Endothelial cell of umbilical vein (primary cell): ENCODE results near the gene BIN1. TPM values are rescaled to one million over a fixed set of nuclear protein-coding genes. Genes with fewer than 3 reads are reported as not detected.

Experiments used
- BruUV-seq: library from RNA; stranded (reverse); fragments of 400-500 nt; replicated peaks from 2 replicates; lab custom pipeline; 2021; lab: Mats Ljungman, UMichigan
- CTCF ChIA-PET: fragments of 300-600, 350-600 bp; sonication (Branson Sonifier 250); formaldehyde crosslinking; loops from one replicate; lab custom pipeline; 2021; ENCODE audit warnings: antibody characterized with exemption, inconsistent platforms; lab: Charles Lee
- POLR2A ChIA-PET: fragments of 300-600, 350-600 bp; sonication (Branson Sonifier 250); formaldehyde crosslinking; loops from one replicate; lab custom pipeline; 2021; ENCODE audit warnings: antibody characterized with exemption, inconsistent platforms; lab: Charles Lee
- DNase-seq: peaks from one replicate; pipeline ENCODE4 v3.0.0-alpha.2; 2011; ENCODE audit warnings: low read depth, low spot score
- FAIRE-seq: peaks from 2 replicates; lab custom pipeline; 2011; peaks lifted over from hg19 to GRCh38; lab: Jason Lieb, UNC
- H2AFZ ChIP-seq: 2 replicates; pipeline ENCODE4 v1.6.0; 2012; ENCODE audit warnings: low read depth, low read length, control low read depth, inconsistent platforms
- H3K27ac ChIP-seq: 2 replicates; pipeline ENCODE4 v1.5.1; 2011; ENCODE audit warnings: low read depth, mild to moderate bottlenecking, control low read depth, low read length, moderate library complexity; ENCODE audit not compliant: insufficient read depth
- H3K27me3 ChIP-seq, 2 experiments: 2 replicates each; pipeline versions ENCODE4 v1.6.0 to v1.6.1; 2011; ENCODE audit warnings: low read length in 2 of 2, mixed read lengths in 1 of 2; ENCODE audit not compliant: control insufficient read depth in 2 of 2, insufficient read depth in 2 of 2
- H3K36me3 ChIP-seq, 2 experiments: 2 replicates in 1 of 2; 3 replicates in 1 of 2; pipeline ENCODE4 v1.5.1; 2011; ENCODE audit warnings: low read length in 2 of 2, mild to moderate bottlenecking in 1 of 2, moderate library complexity in 1 of 2; ENCODE audit not compliant: control insufficient read depth in 2 of 2, insufficient read depth in 2 of 2; ENCODE audit errors: extremely low read depth in 1 of 2
- H3K4me1 ChIP-seq: 3 replicates; pipeline ENCODE4 v1.5.1; 2011; ENCODE audit warnings: mild to moderate bottlenecking, low read length; ENCODE audit not compliant: control insufficient read depth, insufficient read depth; ENCODE audit errors: extremely low read depth
- H3K4me2 ChIP-seq: 2 replicates; pipeline ENCODE4 v1.6.1; 2011; ENCODE audit warnings: low read length, control low read depth, mixed read lengths; ENCODE audit not compliant: insufficient read depth
- H3K4me3 ChIP-seq, 3 experiments: fragments of 200-600 bp in 1 of 3; sonication (generic), shearing (Covaris generic) in 1 of 3; replicated peaks in 1 of 3; 2 replicates each; pipeline ENCODE4 v1.5.1; 2011 to 2016; ENCODE audit warnings: control low read depth in 3 of 3, low read length in 3 of 3, mild to moderate bottlenecking in 2 of 3, inconsistent platforms in 1 of 3, low read depth in 1 of 3, moderate library complexity in 1 of 3; ENCODE audit not compliant: insufficient read depth in 1 of 3
- H3K79me2 ChIP-seq: 2 replicates; pipeline ENCODE4 v1.6.0; 2012; ENCODE audit warnings: low read length, inconsistent platforms; ENCODE audit not compliant: control insufficient read depth, insufficient read depth
- H3K9ac ChIP-seq: replicated peaks from 2 replicates; pipeline ENCODE3; 2011; ENCODE audit warnings: low read length, control low read depth; ENCODE audit not compliant: insufficient read depth; ENCODE audit errors: extremely low read depth
- H3K9me1 ChIP-seq: replicated peaks from 3 replicates; pipeline ENCODE4 v1.6.0; 2011; ENCODE audit warnings: mild to moderate bottlenecking, low read length; ENCODE audit not compliant: control insufficient read depth, insufficient read depth; ENCODE audit errors: extremely low read depth
- H3K9me3 ChIP-seq: replicated peaks from 2 replicates; pipeline ENCODE4 v1.5.1; 2012; ENCODE audit warnings: low read length, inconsistent platforms; ENCODE audit not compliant: control insufficient read depth, insufficient read depth
- H4K20me1 ChIP-seq: replicated peaks from 2 replicates; pipeline ENCODE3; 2011; ENCODE audit warnings: mild to moderate bottlenecking, low read length; ENCODE audit not compliant: control insufficient read depth, insufficient read depth; ENCODE audit errors: extremely low read depth
- CTCF ChIP-seq, 2 donors: IDR thresholded peaks; 1 replicate in 1 of 2; 2 replicates in 1 of 2; pipeline ENCODE4 v1.5.1; 2011; ENCODE audit warnings: low read length in 2 of 2, mild to moderate bottlenecking in 2 of 2, moderate library complexity in 2 of 2, control low read depth in 1 of 2, inconsistent platforms in 1 of 2, low read depth in 1 of 2; ENCODE audit not compliant: insufficient read depth in 1 of 2; ENCODE audit errors: extremely low read depth in 1 of 2
- EZH2 ChIP-seq: IDR thresholded peaks from 2 replicates; pipeline ENCODE4 v1.6.1; 2012; ENCODE audit warnings: borderline replicate concordance, low read depth, mild to moderate bottlenecking, moderate library complexity, low read length, inconsistent platforms; ENCODE audit not compliant: severe bottlenecking
- FOS ChIP-seq: IDR thresholded peaks from 2 replicates; pipeline ENCODE4 v1.6.1; 2011; ENCODE audit warnings: mild to moderate bottlenecking, low read length, moderate library complexity, borderline replicate concordance; ENCODE audit not compliant: insufficient read depth
- GATA2 ChIP-seq: IDR thresholded peaks from 2 replicates; pipeline ENCODE4 v1.7.0; 2011; ENCODE audit warnings: low read depth, mild to moderate bottlenecking, moderate library complexity, mixed read lengths, low read length; ENCODE audit not compliant: insufficient read length, insufficient read depth
- JUN ChIP-seq: IDR thresholded peaks from 2 replicates; pipeline ENCODE4 v1.6.1; 2011; ENCODE audit warnings: borderline replicate concordance, low read depth; ENCODE audit not compliant: insufficient read length, insufficient read depth
- MYC ChIP-seq: IDR thresholded peaks from one replicate; pipeline ENCODE4 v1.6.1; 2011; ENCODE audit warnings: mild to moderate bottlenecking, low read depth, low read length
- POLR2A ChIP-seq: IDR thresholded peaks from 2 replicates; pipeline ENCODE4 v1.6.1; 2012; ENCODE audit warnings: low read depth, mild to moderate bottlenecking, control low read depth, low read length
- POLR2AphosphoS5 ChIP-seq: IDR thresholded peaks from 2 replicates; pipeline ENCODE4 v1.6.1; 2012; ENCODE audit warnings: low read depth, mild to moderate bottlenecking, control low read depth, low read length, moderate library complexity; ENCODE audit not compliant: insufficient read depth
- dilution Hi-C: fragments of 300-500 bp; cut with MboI; formaldehyde crosslinking; loops from one replicate; pipeline ENCODE4 v1.15.0; 2019; ENCODE audit warnings: low sequenced_read_pairs; ENCODE audit not compliant: extremely low pct_ligation_motif_present
- intact Hi-C: fragments of 100-400 bp; cut with micrococcal nuclease; formaldehyde crosslinking; loops from one replicate; pipeline ENCODE4 v1.10.0; 2022
- polyA plus RNA-seq, 4 experiments: library from polyadenylated mRNA; depleted of rRNA in 3 of 4; stranded (reverse) in 3 of 4; unstranded in 1 of 4; fragments of >200 nt; gene quantifications; 2 replicates each; pipeline versions ENCODE4 v1.2.1 to v1.2.3, GENCODE V29; 2011 to 2012; ENCODE audit warnings: missing spikeins in 1 of 4
- total RNA-seq: library from RNA; stranded (reverse); gene quantifications from 2 replicates; pipeline ENCODE4 v1.2.3, GENCODE V29; 2021

Gene BIN1
- total and polyA plus RNA-seq, 2 donors (not counting 3 experiments of a cell fraction or from before 2014, with no cell fraction given) = 26.3 to 36.9 TPM

- Histone ChIP-seq H3K27me3 (peaks cover 7 to 14% of the 10 kb centered on the region in 2 experiments), H3K4me3 (no peak overlapping the region), H3K79me2 (no peaks in the 10 kb centered on the region), H3K9ac (no peak overlapping the region), H3K27ac (no peak overlapping the region), H3K36me3 (no peaks in the 10 kb centered on the region), H3K4me1 (no peaks in the 10 kb centered on the region), H3K9me3 (no peaks in the 10 kb centered on the region), H3K9me1 (no peaks in the 10 kb centered on the region), H4K20me1 (no peaks in the 10 kb centered on the region), H2AFZ (no peak overlapping the region), H3K4me2 (no peak overlapping the region)
- BruUV-seq = no TSS peak
- no peak for TF ChIP-seq POLR2AphosphoS5
- no peak for TF ChIP-seq EZH2
- TF ChIP-seq FOS = no peak
- TF ChIP-seq MYC = no peak
- no peak for TF ChIP-seq CTCF (IDR thresholded peaks at IDR 0.05; ENCODE audit: extremely low read depth in 1 of 2, insufficient read depth in 1 of 2, low read depth in 1 of 2, low read length in 2 of 2)
- TF ChIP-seq POLR2A = no peak
- TF ChIP-seq GATA2 = no peak
- no peak for TF ChIP-seq JUN
- intact Hi-C loops (no loop called here), dilution Hi-C loops (no loop called here)
- CTCF ChIA-PET = no interaction called here
- DNase-seq (no peak), FAIRE-seq (no peak)
- POLR2A ChIA-PET = no interaction called here
These were observed 17.5 kb upstream of the BIN1 start for GRCh38 chr2:127124426-127124825.
